ENCODE results near the gene OTUD1. TPM values are rescaled to one million over a fixed set of nuclear protein-coding genes. Genes with fewer than 3 reads are reported as not detected.

Gene OTUD1
- polyA plus RNA-seq, 3 donors = 18.8 to 81.0 (median 24.5) TPM

- Histone ChIP-seq H3K27me3 (ENCODE audit: control insufficient read depth in 2 of 2, insufficient read depth in 2 of 2, low read length in 2 of 2) (no peaks in the 10 kb centered on the region), H3K4me2 (replicated peaks; ENCODE audit: extremely low read depth, low read length, poor library complexity, severe bottlenecking) (peak overlapping the region; percentile 21), H3K9ac (ENCODE audit: insufficient read depth, low read length, poor library complexity, severe bottlenecking) (peak overlapping the region; percentile 64), H3K9me3 (replicated peaks in 1 of 2; ENCODE audit: control insufficient read depth in 1 of 2, insufficient read depth in 1 of 2, low read length in 2 of 2) (no peaks in the 10 kb centered on the region), H4K20me1 (ENCODE audit: insufficient read depth, low read length) (no peaks in the 10 kb centered on the region), H3K27ac (ENCODE audit: low read depth in 1 of 2, low read length in 2 of 2) (peak overlapping the region; percentile 77 to 98), H3K79me2 (ENCODE audit: insufficient read depth, low read length) (no peaks in the 10 kb centered on the region), H3K36me3 (replicated peaks in 1 of 2; ENCODE audit: control insufficient read depth in 1 of 2, insufficient read depth in 2 of 2, low read length in 2 of 2) (no peaks in the 10 kb centered on the region), H2AFZ (ENCODE audit: insufficient read depth, low read depth, low read length, poor library complexity, severe bottlenecking) (no peak overlapping the region), H3K4me1 (ENCODE audit: control insufficient read depth in 1 of 2, insufficient read depth in 2 of 2, low read length in 2 of 2) (peaks cover 49 to 56% of the 10 kb centered on the region in 2 donors), H3K4me3 (replicated peaks in 1 of 3; ENCODE audit: low read depth in 2 of 3, low read length in 3 of 3) (peak overlapping the region in 1 of 3 experiments; percentile 33)
- DNase-seq = peak; percentile 88 to 94 (median 92)
- peaks cover 3 to 5% (median 3%) of the 10 kb centered on the region in 3 donors for H3K27me3 Mint-ChIP-seq (ENCODE audit: low read depth in 3 of 3)
- peak overlapping the region; percentile 9 to 60 for H3K4me3 Mint-ChIP-seq
- peak overlapping the region; percentile 96 to 99 (median 99) for H3K27ac Mint-ChIP-seq
- H3K36me3 Mint-ChIP-seq = peaks cover 3 to 9% of the 10 kb centered on the region in 2 donors
- TF ChIP-seq CTCF (IDR thresholded peaks at IDR 0.05) = no peak
- WGBS (ENCODE audit: insufficient coverage) = 0% methylated on average over 1 of the region's 3 CpGs
- intact Hi-C loops (cut with micrococcal nuclease) = loop anchor here in 1 of 2 donors (1.0 kb wide), 1 partner anchor 19 kb away; no protein-coding TSS in a partner anchor
- H3K9me3 Mint-ChIP-seq = peaks cover 0 to 4% (median 0%) of the 10 kb centered on the region in 7 donors
- H3K4me1 Mint-ChIP-seq = peaks cover 46% of the 10 kb centered on the region
Observed at GRCh38 chr10:23432639-23433038, 6.2 kb upstream of the OTUD1 start.

- H3K9me3 Mint-ChIP-seq = peaks cover 0 to 4% (median 0%) of the 10 kb centered on the region in 7 donors
- Histone ChIP-seq H4K20me1 (ENCODE audit: insufficient read depth, low read length) (no peaks in the 10 kb centered on the region), H3K9me3 (replicated peaks in 1 of 2; ENCODE audit: control insufficient read depth in 1 of 2, insufficient read depth in 1 of 2, low read length in 2 of 2) (no peaks in the 10 kb centered on the region), H3K79me2 (ENCODE audit: insufficient read depth, low read length) (no peaks in the 10 kb centered on the region), H3K4me1 (ENCODE audit: control insufficient read depth in 1 of 2, insufficient read depth in 2 of 2, low read length in 2 of 2) (peaks cover 58 to 66% of the 10 kb centered on the region in 2 donors), H3K36me3 (replicated peaks in 1 of 2; ENCODE audit: control insufficient read depth in 1 of 2, insufficient read depth in 2 of 2, low read length in 2 of 2) (no peaks in the 10 kb centered on the region), H2AFZ (ENCODE audit: insufficient read depth, low read depth, low read length, poor library complexity, severe bottlenecking) (no peak overlapping the region), H3K4me3 (replicated peaks in 1 of 3; ENCODE audit: low read depth in 2 of 3, low read length in 3 of 3) (no peak overlapping the region), H3K27me3 (ENCODE audit: control insufficient read depth in 2 of 2, insufficient read depth in 2 of 2, low read length in 2 of 2) (no peaks in the 10 kb centered on the region), H3K27ac (ENCODE audit: low read depth in 1 of 2, low read length in 2 of 2) (peak overlapping the region; percentile 77 to 98), H3K4me2 (replicated peaks; ENCODE audit: extremely low read depth, low read length, poor library complexity, severe bottlenecking) (no peak overlapping the region), H3K9ac (ENCODE audit: insufficient read depth, low read length, poor library complexity, severe bottlenecking) (no peak overlapping the region)
- peak; percentile 74 to 85 (median 81) for DNase-seq
- peak overlapping the region; percentile 89 to 99 (median 98) for H3K27ac Mint-ChIP-seq
- H3K27me3 Mint-ChIP-seq (ENCODE audit: low read depth in 3 of 3) = peaks cover 3 to 4% (median 3%) of the 10 kb centered on the region in 3 donors
- H3K4me3 Mint-ChIP-seq = no peak overlapping the region
- whole genome bisulfite sequencing (ENCODE audit: insufficient coverage) = no CpG with 5 or more reads among the region's 2 CpGs
- peaks cover 3 to 9% of the 10 kb centered on the region in 2 donors for H3K36me3 Mint-ChIP-seq
- peaks cover 56% of the 10 kb centered on the region for H3K4me1 Mint-ChIP-seq
- no peak for TF ChIP-seq CTCF (IDR thresholded peaks at IDR 0.05)
- intact Hi-C loops (cut with micrococcal nuclease) = no loop called here
Observed at GRCh38 chr10:23433701-23434100, 5.2 kb upstream of the OTUD1 start.
